Kidney epithelial cell (primary cell): ENCODE results near the gene CBLN3. TPM values are rescaled to one million over a fixed set of nuclear protein-coding genes. Genes with fewer than 3 reads are reported as not detected.
"Not testable (repeated sequence)": the region's sequence is repeated elsewhere in the genome, so short reads cannot be mapped to it uniquely, and the experiment has no call there.

Source experiments
- DNase-seq: peaks from one replicate; pipeline ENCODE4 v3.0.0-alpha.2; 2010; ENCODE audit warnings: low read depth
- H3K27me3 ChIP-seq: 2 replicates; pipeline ENCODE4 v1.6.0; 2011; ENCODE audit warnings: low read length; ENCODE audit not compliant: control insufficient read depth, insufficient read depth
- H3K36me3 ChIP-seq: 2 replicates; pipeline ENCODE4 v1.5.1; 2011; ENCODE audit warnings: low read length; ENCODE audit not compliant: control insufficient read depth, insufficient read depth
- H3K4me3 ChIP-seq: 2 replicates; pipeline ENCODE4 v1.5.1; 2011; ENCODE audit warnings: low read depth, mild to moderate bottlenecking, control low read depth, low read length
- CTCF ChIP-seq: IDR thresholded peaks from 2 replicates; pipeline ENCODE4 v1.5.1; 2011; ENCODE audit warnings: mild to moderate bottlenecking, moderate library complexity, low read length, control low read depth, inconsistent platforms; ENCODE audit not compliant: insufficient read depth, poor library complexity, severe bottlenecking
- total RNA-seq: library from RNA; depleted of rRNA; stranded (reverse); fragments of >200 nt; gene quantifications from 2 replicates; pipeline ENCODE4 v1.2.3, GENCODE V29; 2015

CBLN3 gene
- total RNA-seq = 0.34 and 0.88 TPM in 2 replicates

DNA sequence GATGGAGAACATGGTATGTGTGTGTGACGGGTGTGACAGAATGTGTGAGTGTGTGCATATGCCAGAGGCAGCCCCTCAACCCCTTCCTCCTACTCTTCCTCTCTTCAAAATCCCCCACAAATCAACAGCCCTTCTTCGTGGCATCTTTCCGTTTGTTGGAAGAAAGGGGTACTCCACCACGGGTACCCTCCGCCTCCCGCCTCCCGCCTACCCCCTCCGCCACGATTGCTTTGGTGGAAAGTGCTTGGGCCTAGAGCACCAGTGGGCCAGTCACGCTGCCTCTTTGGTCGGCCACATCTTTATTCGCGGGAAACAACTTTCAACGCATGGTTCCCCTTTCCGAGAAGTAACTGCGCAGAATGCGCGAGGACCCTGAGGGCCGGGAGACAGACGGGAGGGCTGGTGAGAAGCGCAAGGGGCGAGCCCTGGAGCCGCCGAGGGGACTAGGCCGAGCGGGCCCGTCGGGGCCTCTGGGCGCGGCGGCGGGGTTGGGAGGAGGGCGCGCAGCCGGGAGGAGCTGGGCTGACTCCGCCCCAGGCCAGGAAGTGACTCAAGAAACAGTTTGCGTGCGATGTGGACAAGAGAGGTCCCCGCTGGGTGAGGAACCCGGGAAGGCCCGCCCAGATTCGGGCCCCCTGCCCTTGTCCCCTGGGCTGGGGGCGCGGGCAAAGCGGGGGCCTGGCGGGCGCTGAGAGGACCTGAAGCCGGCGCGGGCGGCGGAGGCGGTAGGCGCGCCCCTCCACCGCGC, at the start of gene CBLN3, which contains the start of gene KHNYN:
CBLN3 (minus strand) TSS at position 274 of the 748 bp plus-strand sequence. CDS start 614 bp downstream, outside the sequence.
KHNYN (plus strand) TSS at position 560 of the 748 bp plus-strand sequence. CDS start 777 bp downstream, outside the sequence.
- TF ChIP-seq CTCF = no peak
- DNase-seq = no peak
- H3K36me3 ChIP-seq = peaks cover 2% of the 10 kb centered on the region
- H3K4me3 ChIP-seq = peak within 1 kb of the TSS; percentile 68
- no peaks in the 10 kb centered on the region for H3K27me3 ChIP-seq

GRCh38 chr14:24475261-24475660, 45.8 kb upstream of the CBLN3 start:
- no peak overlapping the region for H3K4me3 ChIP-seq
- H3K36me3 ChIP-seq = no peaks in the 10 kb centered on the region
- no peaks in the 10 kb centered on the region for H3K27me3 ChIP-seq
- no peak for TF ChIP-seq CTCF
- DNase-seq = no peak

DNA sequence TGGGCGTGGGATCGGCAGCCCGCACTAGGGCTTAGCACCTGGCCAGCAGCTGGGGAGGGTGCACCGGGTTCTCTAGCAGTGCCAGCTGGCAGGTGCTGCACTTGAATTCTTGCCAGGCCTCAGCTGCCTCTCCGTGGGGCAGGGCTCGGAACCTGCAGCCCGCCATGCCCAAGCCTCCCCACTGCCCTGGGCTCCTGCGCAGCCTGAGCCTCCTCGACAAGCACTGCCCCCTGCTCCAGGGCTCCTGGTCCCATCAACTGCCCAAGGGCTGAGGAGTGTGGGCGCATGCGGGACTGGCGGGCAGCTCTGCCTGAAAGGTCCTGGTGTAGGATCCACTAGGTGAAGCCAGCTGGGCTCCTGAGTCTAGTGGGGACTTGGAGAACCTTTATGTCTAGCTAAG, 43.7 kb upstream of the CBLN3 start:
- no peak for TF ChIP-seq CTCF
- DNase-seq = no peak
- Histone ChIP-seq H3K27me3 (no peaks in the 10 kb centered on the region), H3K36me3 (no peaks in the 10 kb centered on the region), H3K4me3 (no peak overlapping the region)

GRCh38 chr14:24470450-24470849, 41.0 kb upstream of the CBLN3 start:
- not testable (repeated sequence) for H3K36me3 ChIP-seq, H3K27me3 ChIP-seq, H3K4me3 ChIP-seq, DNase-seq

- TF ChIP-seq CTCF = no peak
- H3K36me3 ChIP-seq = no peaks in the 10 kb centered on the region
- H3K27me3 ChIP-seq = no peaks in the 10 kb centered on the region
- no peak for DNase-seq
- H3K4me3 ChIP-seq = no peak overlapping the region
These were observed 36.3 kb upstream of the CBLN3 start for GRCh38 chr14:24465805-24466204.

DNA sequence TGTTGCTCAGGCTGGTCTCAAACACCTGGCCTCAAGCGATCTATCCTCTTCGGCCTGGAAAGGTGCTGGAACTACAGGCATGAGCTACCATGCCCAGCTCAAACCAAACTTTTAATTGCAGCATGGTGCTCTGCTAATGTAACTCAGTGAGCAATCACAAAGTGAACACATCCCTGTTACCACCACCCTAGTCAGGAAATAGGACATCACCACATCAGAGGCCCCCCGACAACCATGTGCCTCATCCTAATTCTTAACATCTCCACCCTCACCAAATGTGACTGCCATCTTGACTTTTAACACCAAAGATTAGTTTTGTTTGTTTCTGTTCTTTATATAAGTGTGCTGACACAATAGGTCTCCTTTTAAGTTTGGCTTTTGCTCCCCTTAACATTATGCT, 35.9 kb upstream of the CBLN3 start:
- Histone ChIP-seq H3K36me3 (no peaks in the 10 kb centered on the region), H3K4me3 (no peak overlapping the region), H3K27me3 (no peaks in the 10 kb centered on the region)
- TF ChIP-seq CTCF = no peak
- DNase-seq = no peak
